Measurements from ENCODE around the gene ITSN1.

- TF ChIP-seq EZH2phosphoT487 (IDR thresholded peaks at IDR 0.05; ENCODE audit: borderline replicate concordance, low read length): no peak
- TF ChIP-seq, protein P1, sequence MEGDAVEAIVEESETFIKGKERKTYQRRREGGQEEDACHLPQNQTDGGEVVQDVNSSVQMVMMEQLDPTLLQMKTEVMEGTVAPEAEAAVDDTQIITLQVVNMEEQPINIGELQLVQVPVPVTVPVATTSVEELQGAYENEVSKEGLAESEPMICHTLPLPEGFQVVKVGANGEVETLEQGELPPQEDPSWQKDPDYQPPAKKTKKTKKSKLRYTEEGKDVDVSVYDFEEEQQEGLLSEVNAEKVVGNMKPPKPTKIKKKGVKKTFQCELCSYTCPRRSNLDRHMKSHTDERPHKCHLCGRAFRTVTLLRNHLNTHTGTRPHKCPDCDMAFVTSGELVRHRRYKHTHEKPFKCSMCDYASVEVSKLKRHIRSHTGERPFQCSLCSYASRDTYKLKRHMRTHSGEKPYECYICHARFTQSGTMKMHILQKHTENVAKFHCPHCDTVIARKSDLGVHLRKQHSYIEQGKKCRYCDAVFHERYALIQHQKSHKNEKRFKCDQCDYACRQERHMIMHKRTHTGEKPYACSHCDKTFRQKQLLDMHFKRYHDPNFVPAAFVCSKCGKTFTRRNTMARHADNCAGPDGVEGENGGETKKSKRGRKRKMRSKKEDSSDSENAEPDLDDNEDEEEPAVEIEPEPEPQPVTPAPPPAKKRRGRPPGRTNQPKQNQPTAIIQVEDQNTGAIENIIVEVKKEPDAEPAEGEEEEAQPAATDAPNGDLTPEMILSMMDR (IDR thresholded peaks at IDR 0.05; ENCODE audit: low read depth, low read length, poor library complexity, severe bottlenecking): no peak
These were observed 275.1 kb downstream of the ITSN1 start for GRCh38 chr21:33917421-33917820.

Measured in DOHH2 (cell line).